ENCODE measurements around the gene CDH24. TPM values are rescaled to one million over a fixed set of nuclear protein-coding genes. Genes with fewer than 3 reads are reported as not detected.
A peak's percentile ranks its signal among the peaks of the same experiment; 100 is the strongest.

The CDH24 gene
- total RNA-seq, 1 donor from 2014 or later: 3.7 TPM

GRCh38 chr14:23047751-23048693 is 9.3 kb downstream of the CDH24 start:
- no peak for DNase-seq (ENCODE audit: low read depth)

GRCh38 chr14:23047034-23047634 is 10.2 kb downstream of the CDH24 start:
- no peak for DNase-seq (ENCODE audit: low read depth)

- no peak for DNase-seq (ENCODE audit: low read depth)
These were observed 11.6 kb downstream of the CDH24 start for GRCh38 chr14:23045419-23046357.

- DNase-seq (ENCODE audit: low read depth): no peak
These were observed 12.5 kb downstream of the CDH24 start for GRCh38 chr14:23044840-23045239.

- DNase-seq (ENCODE audit: low read depth): no peak
These were observed 13.6 kb downstream of the CDH24 start for GRCh38 chr14:23043754-23044153.

- no peak for DNase-seq (ENCODE audit: low read depth)
These were observed 14.2 kb downstream of the CDH24 start for GRCh38 chr14:23043145-23043544.

- DNase-seq (ENCODE audit: low read depth): no peak
These were observed 15.0 kb downstream of the CDH24 start, which contains the start of gene PSMB11 for GRCh38 chr14:23042162-23042965. TSS of gene PSMB11 (plus strand) at chr14:23042212. CDS start at chr14:23042226, 14 bp downstream.

GRCh38 chr14:23041729-23042128 is 15.6 kb downstream of the CDH24 start:
- DNase-seq (ENCODE audit: low read depth): no peak

GRCh38 chr14:23040100-23040499 is 17.2 kb downstream of the CDH24 start:
- DNase-seq (ENCODE audit: low read depth): no peak

- DNase-seq (ENCODE audit: low read depth): no peak
These were observed 21.8 kb downstream of the CDH24 start for GRCh38 chr14:23035303-23036144.

- DNase-seq (ENCODE audit: low read depth): peak; percentile 96
These were observed 22.6 kb downstream of the CDH24 start, which contains the start of gene PSMB5 for GRCh38 chr14:23034498-23035302. TSS of gene PSMB5 (minus strand) at chr14:23034900. CDS start at chr14:23034881, 19 bp downstream.

- peak; percentile 11 for DNase-seq (ENCODE audit: low read depth)
These were observed 23.4 kb downstream of the CDH24 start for GRCh38 chr14:23033801-23034497.

- peak; percentile 37 for DNase-seq (ENCODE audit: low read depth)
These were observed 24.0 kb downstream of the CDH24 start for GRCh38 chr14:23033251-23033727.

- DNase-seq (ENCODE audit: low read depth): no peak
These were observed 26.4 kb downstream of the CDH24 start for GRCh38 chr14:23030936-23031335.

GRCh38 chr14:23028799-23029198 is 28.5 kb downstream of the CDH24 start:
- no peak for DNase-seq (ENCODE audit: low read depth)

- DNase-seq (ENCODE audit: low read depth): no peak
These were observed 32.0 kb downstream of the CDH24 start for GRCh38 chr14:23025151-23025814.

- no peak for DNase-seq (ENCODE audit: low read depth)
These were observed 32.7 kb downstream of the CDH24 start for GRCh38 chr14:23024612-23025075.
